NCI-H187 treated with DMSO at 0.1 percent for 48 hours (cell line): ENCODE data around the gene PRKD1.
"Not testable (repeated sequence)": the region's sequence is repeated elsewhere in the genome, so short reads cannot be mapped to it uniquely, and the experiment has no call there.

Experiments used
- DNase-seq: peaks from one replicate; lab custom pipeline; 2025; lab: John Stamatoyannopoulos, UW

The PRKD1 gene

GRCh38 chr14:29900609-29901350 lies 26.9 kb downstream of the PRKD1 start:
- no peak for DNase-seq

GRCh38 chr14:29898470-29898869 lies 29.2 kb downstream of the PRKD1 start:
- no peak for DNase-seq

- no peak for DNase-seq
Observed at GRCh38 chr14:29897181-29897580, 30.5 kb downstream of the PRKD1 start.

- no peak for DNase-seq
Observed at GRCh38 chr14:29896354-29896821, 31.3 kb downstream of the PRKD1 start.

- no peak for DNase-seq
Observed at GRCh38 chr14:29895591-29896083, 32.0 kb downstream of the PRKD1 start.

- no peak for DNase-seq
Observed at GRCh38 chr14:29893989-29894388, 33.7 kb downstream of the PRKD1 start.

- DNase-seq = no peak
Observed at GRCh38 chr14:29892327-29892726, 35.3 kb downstream of the PRKD1 start.

- DNase-seq = no peak
Observed at GRCh38 chr14:29885988-29886387, 41.7 kb downstream of the PRKD1 start.

GRCh38 chr14:29868000-29868399 lies 59.6 kb downstream of the PRKD1 start:
- no peak for DNase-seq

- DNase-seq = peak; percentile 91
Observed at GRCh38 chr14:29865299-29865698, 62.3 kb downstream of the PRKD1 start.

- DNase-seq = no peak
Observed at GRCh38 chr14:29861996-29862395, 65.7 kb downstream of the PRKD1 start.

GRCh38 chr14:29858299-29858698 lies 69.3 kb downstream of the PRKD1 start:
- no peak for DNase-seq

- no peak for DNase-seq
Observed at GRCh38 chr14:29857551-29857950, 70.1 kb downstream of the PRKD1 start.

GRCh38 chr14:29856516-29856915 lies 71.1 kb downstream of the PRKD1 start:
- no peak for DNase-seq

- not testable (repeated sequence) for DNase-seq
Observed at GRCh38 chr14:29853691-29854090, 74.0 kb downstream of the PRKD1 start.

- DNase-seq = no peak
Observed at GRCh38 chr14:29853272-29853671, 74.4 kb downstream of the PRKD1 start.

- no peak for DNase-seq
Observed at GRCh38 chr14:29851397-29851796, 76.2 kb downstream of the PRKD1 start.

- DNase-seq = no peak
Observed at GRCh38 chr14:29847056-29847380, 80.6 kb downstream of the PRKD1 start.

- DNase-seq = peak; percentile 62
Observed at GRCh38 chr14:29846339-29847055, 81.2 kb downstream of the PRKD1 start.

GRCh38 chr14:29843981-29844380 lies 83.7 kb downstream of the PRKD1 start:
- DNase-seq = no peak

- no peak for DNase-seq
Observed at GRCh38 chr14:29842228-29842627, 85.4 kb downstream of the PRKD1 start.

- not testable (repeated sequence) for DNase-seq
Observed at GRCh38 chr14:29840369-29840892, 87.2 kb downstream of the PRKD1 start.

- DNase-seq = not testable (repeated sequence)
Observed at GRCh38 chr14:29839691-29840090, 88.0 kb downstream of the PRKD1 start.
